Vagina (tissue), 2 donors: ENCODE data around the gene DPT. TPM values are rescaled to one million over a fixed set of nuclear protein-coding genes. Genes with fewer than 3 reads are reported as not detected.

Experiments used
- DNase-seq, 2 donors: peaks; one replicate each; pipeline ENCODE4 v3.0.0-alpha.2; 2017; ENCODE audit errors: extremely low spot score in 2 of 2
- H3K27ac ChIP-seq: fragments of 200-600 bp; sonication (generic); one replicate; pipeline ENCODE4 v1.5.1; 2019
- H3K27me3 ChIP-seq: fragments of 200-600 bp; sonication (generic); one replicate; pipeline ENCODE4 v1.5.1; 2019
- H3K36me3 ChIP-seq, 2 donors: fragments of 200-600 bp; sonication (generic); one replicate each; pipeline ENCODE4 v1.5.1; 2017 to 2019
- H3K4me1 ChIP-seq: fragments of 200-600 bp; sonication (generic); one replicate; pipeline ENCODE4 v1.5.1; 2019
- H3K4me3 ChIP-seq, 2 donors: fragments of 200-600 bp; sonication (generic); 1 replicate in 1 of 2; 2 replicates in 1 of 2; pipeline ENCODE4 v1.5.1; 2016 to 2019
- H3K9me3 ChIP-seq: fragments of 200-600 bp; sonication (generic); one replicate; pipeline ENCODE4 v1.5.1; 2019
- CTCF ChIP-seq, 3 experiments: fragments of 450-650 bp in 2 of 3; fragments of 200-600 bp in 1 of 3; sonication (generic) in 1 of 3; IDR thresholded peaks; one replicate each; pipeline ENCODE4 v1.5.1; 2017 to 2019; ENCODE audit warnings: antibody characterized with exemption in 3 of 3, mild to moderate bottlenecking in 2 of 3, moderate library complexity in 2 of 3
- POLR2A ChIP-seq, 2 donors: fragments of 450-650 bp; IDR thresholded peaks; one replicate each; pipeline ENCODE4 v1.6.1; 2017; ENCODE audit warnings: antibody characterized with exemption in 2 of 2, mild to moderate bottlenecking in 2 of 2, moderate library complexity in 2 of 2
- POLR2AphosphoS5 ChIP-seq, 2 donors: sonication (generic); formaldehyde crosslinking; IDR thresholded peaks; one replicate each; pipeline ENCODE4 v1.9.0; 2017; ENCODE audit warnings: antibody characterized with exemption in 2 of 2, mild to moderate bottlenecking in 2 of 2, low read depth in 1 of 2; ENCODE audit not compliant: insufficient read depth in 1 of 2
- intact Hi-C: fragments of 100-400 bp; cut with DNase I; formaldehyde crosslinking; loops from one replicate; pipeline ENCODE4 v1.15.1; 2023
- total RNA-seq: library from RNA; depleted of rRNA; stranded (reverse); fragments of >200 nt; gene quantifications from one replicate; pipeline ENCODE4 v1.2.3, GENCODE V29; 2016

The DPT gene
- total RNA-seq, 1 donor from 2014 or later: 154 TPM

GRCh38 chr1:168697356-168698126 lies 31.5 kb downstream of the DPT start:
- Histone ChIP-seq H3K27ac (no peak overlapping the region), H3K27me3 (no peaks in the 10 kb centered on the region), H3K36me3 (no peaks in the 10 kb centered on the region), H3K9me3 (no peaks in the 10 kb centered on the region), H3K4me1 (no peaks in the 10 kb centered on the region), H3K4me3 (no peak overlapping the region)
- intact Hi-C loops: no loop called here
- TF ChIP-seq CTCF (IDR thresholded peaks at IDR 0.05) (no peak), POLR2A (IDR thresholded peaks at IDR 0.05) (no peak), POLR2AphosphoS5 (IDR thresholded peaks at IDR 0.05; ENCODE audit: insufficient read depth in 1 of 2, low read depth in 1 of 2) (no peak)
- DNase-seq: no peak

GRCh38 chr1:168696125-168696760 lies 32.8 kb downstream of the DPT start:
- no peak overlapping the region for H3K27ac ChIP-seq

GRCh38 chr1:168693872-168694238 lies 35.2 kb downstream of the DPT start:
- Histone ChIP-seq H3K4me1 (no peaks in the 10 kb centered on the region), H3K27ac (no peak overlapping the region), H3K36me3 (no peaks in the 10 kb centered on the region), H3K4me3 (no peak overlapping the region), H3K9me3 (no peaks in the 10 kb centered on the region), H3K27me3 (no peaks in the 10 kb centered on the region)
- intact Hi-C loops: no loop called here
- TF ChIP-seq POLR2AphosphoS5 (IDR thresholded peaks at IDR 0.05; ENCODE audit: insufficient read depth in 1 of 2, low read depth in 1 of 2) (no peak), POLR2A (IDR thresholded peaks at IDR 0.05) (no peak)
- DNase-seq: no peak

More at GRCh38 chr1:168696125-168696760, 32.8 kb downstream of the DPT start:
- DNase-seq: no peak
- no peaks in the 10 kb centered on the region for H3K36me3 ChIP-seq
- H3K27me3 ChIP-seq: no peaks in the 10 kb centered on the region
- no peak for TF ChIP-seq POLR2AphosphoS5 (IDR thresholded peaks at IDR 0.05; ENCODE audit: insufficient read depth in 1 of 2, low read depth in 1 of 2)
- TF ChIP-seq POLR2A (IDR thresholded peaks at IDR 0.05): no peak
- TF ChIP-seq CTCF (IDR thresholded peaks at IDR 0.05): no peak
- H3K4me1 ChIP-seq: no peaks in the 10 kb centered on the region
- H3K4me3 ChIP-seq: no peak overlapping the region
- intact Hi-C loops: no loop called here
- H3K9me3 ChIP-seq: no peaks in the 10 kb centered on the region

- no peak for DNase-seq
- no peak overlapping the region for H3K27ac ChIP-seq
- H3K9me3 ChIP-seq: no peaks in the 10 kb centered on the region
- TF ChIP-seq CTCF (IDR thresholded peaks at IDR 0.05) (no peak), POLR2AphosphoS5 (IDR thresholded peaks at IDR 0.05; ENCODE audit: insufficient read depth in 1 of 2, low read depth in 1 of 2) (no peak), POLR2A (IDR thresholded peaks at IDR 0.05) (no peak)
- H3K27me3 ChIP-seq: no peaks in the 10 kb centered on the region
- H3K4me3 ChIP-seq: no peak overlapping the region
- intact Hi-C loops: no loop called here
- no peaks in the 10 kb centered on the region for H3K36me3 ChIP-seq
- no peaks in the 10 kb centered on the region for H3K4me1 ChIP-seq
These were observed 35.7 kb downstream of the DPT start for GRCh38 chr1:168693197-168693871.

DNA sequence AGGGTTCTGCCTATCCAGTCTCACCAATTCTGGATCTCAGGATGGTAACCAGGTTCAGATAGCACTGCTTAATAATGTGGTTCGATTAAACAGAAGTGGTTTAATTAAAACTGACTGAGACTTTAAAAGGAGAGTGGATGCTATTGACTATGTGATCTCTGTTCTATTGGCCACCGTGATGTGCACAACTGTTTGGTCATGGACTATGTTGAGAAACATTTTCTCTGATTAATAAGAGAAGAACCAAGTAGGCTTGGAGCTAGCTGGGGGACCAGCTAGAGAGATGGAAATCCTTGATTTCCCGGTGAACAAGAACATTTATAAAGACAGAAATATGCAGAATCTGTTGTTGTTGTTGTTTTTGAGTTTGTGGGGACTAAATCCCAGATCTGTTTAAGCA lies 36.5 kb downstream of the DPT start:
- H3K27ac ChIP-seq: no peak overlapping the region
- no peak for DNase-seq
- TF ChIP-seq CTCF (IDR thresholded peaks at IDR 0.05) (no peak), POLR2A (IDR thresholded peaks at IDR 0.05) (no peak), POLR2AphosphoS5 (IDR thresholded peaks at IDR 0.05; ENCODE audit: insufficient read depth in 1 of 2, low read depth in 1 of 2) (no peak)
- H3K27me3 ChIP-seq: no peaks in the 10 kb centered on the region
- no peak overlapping the region for H3K4me3 ChIP-seq
- H3K9me3 ChIP-seq: no peaks in the 10 kb centered on the region
- no peaks in the 10 kb centered on the region for H3K36me3 ChIP-seq
- intact Hi-C loops: no loop called here
- no peaks in the 10 kb centered on the region for H3K4me1 ChIP-seq
